GM20000 (cell line): ENCODE data around the gene CHRND.

Source experiments
- DNase-seq: peaks from one replicate; pipeline ENCODE4 v3.0.0; 2012; ENCODE audit warnings: low spot score
- CTCF ChIP-seq: IDR thresholded peaks from 2 replicates; pipeline ENCODE4 v1.5.1; 2012; ENCODE audit warnings: mild to moderate bottlenecking, control low read depth; ENCODE audit errors: extremely low read depth, missing control alignments

Gene CHRND

GRCh38 chr2:232512602-232513001, 13.4 kb upstream of the CHRND start:
- TF ChIP-seq CTCF, result no peak
- no peak for DNase-seq

- DNase-seq, result no peak
- TF ChIP-seq CTCF, result no peak
These were observed 12.6 kb upstream of the CHRND start for GRCh38 chr2:232513353-232513752.

- TF ChIP-seq CTCF, result no peak
- no peak for DNase-seq
These were observed 10.3 kb upstream of the CHRND start for GRCh38 chr2:232515639-232516038.

GRCh38 chr2:232516551-232516950, 9.4 kb upstream of the CHRND start:
- no peak for DNase-seq
- TF ChIP-seq CTCF, result no peak

- no peak for TF ChIP-seq CTCF
- no peak for DNase-seq
These were observed 7.1 kb upstream of the CHRND start for GRCh38 chr2:232518844-232519243.

GRCh38 chr2:232519581-232520438, 6.2 kb upstream of the CHRND start, which contains the start of gene PRSS56:
Gene PRSS56, plus strand, starts transcription at chr2:232520388. Its CDS starts 211 bp downstream, at chr2:232520599.
- TF ChIP-seq CTCF, result no peak
- no peak for DNase-seq

- TF ChIP-seq CTCF, result no peak
- DNase-seq, result no peak
These were observed 5.5 kb upstream of the CHRND start for GRCh38 chr2:232520489-232520888.
